NCI-H2171 treated with DMSO at 0.1 percent for 48 hours (cell line): ENCODE results near the gene RHOBTB3.
A peak's percentile ranks its signal among the peaks of the same experiment; 100 is the strongest.
"Not testable (repeated sequence)": the region's sequence is repeated elsewhere in the genome, so short reads cannot be mapped to it uniquely, and the experiment has no call there.

Experiments used
- DNase-seq: peaks from one replicate; lab custom pipeline; 2025; lab: John Stamatoyannopoulos, UW

RHOBTB3 gene

DNA sequence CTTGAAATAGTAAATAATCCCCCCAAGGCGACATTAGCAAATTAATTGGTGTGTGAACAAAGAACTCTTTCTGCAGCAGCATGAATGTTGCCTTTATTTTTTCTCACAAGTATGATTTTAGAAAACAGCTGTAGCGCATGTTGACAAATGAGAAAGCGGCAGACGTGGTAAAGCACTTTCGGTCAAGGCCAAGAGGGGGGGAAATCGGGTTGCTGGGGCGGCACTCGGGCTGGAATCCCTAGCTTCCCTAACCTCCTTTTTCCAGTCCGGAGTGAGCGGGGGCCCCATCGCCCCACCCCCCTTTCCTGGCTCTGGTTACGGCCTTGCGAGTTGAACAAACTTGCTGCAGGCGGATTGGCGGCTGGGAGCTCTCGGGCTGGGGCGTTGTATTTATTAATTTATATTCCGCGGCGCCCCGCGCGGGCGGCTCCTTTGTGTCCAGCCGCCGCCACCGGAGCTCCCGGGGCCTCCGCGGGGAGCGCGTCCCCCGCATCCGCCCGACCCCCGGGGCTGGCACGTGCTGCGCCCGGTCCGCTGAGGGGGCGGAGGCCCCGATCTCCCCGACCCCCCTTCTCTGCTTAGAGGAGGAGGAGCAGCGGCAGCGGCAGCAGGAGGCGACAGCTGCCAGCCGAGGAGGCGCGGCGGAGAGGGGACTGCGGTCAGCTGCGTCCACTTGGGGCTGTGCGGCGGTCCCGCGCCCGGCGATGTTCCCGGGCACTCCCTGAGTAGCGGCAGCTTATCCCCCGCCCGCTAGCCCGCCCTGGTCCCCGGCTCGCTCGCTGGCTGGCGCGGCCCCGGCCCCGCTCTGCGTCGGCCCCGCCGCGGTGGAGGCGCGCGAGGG is at the start of gene RHOBTB3:
RHOBTB3 (plus strand) TSS at position 607 of the 841 bp plus-strand sequence. CDS start 347 bp downstream, outside the sequence.
- DNase-seq: peak; percentile 59

DNA sequence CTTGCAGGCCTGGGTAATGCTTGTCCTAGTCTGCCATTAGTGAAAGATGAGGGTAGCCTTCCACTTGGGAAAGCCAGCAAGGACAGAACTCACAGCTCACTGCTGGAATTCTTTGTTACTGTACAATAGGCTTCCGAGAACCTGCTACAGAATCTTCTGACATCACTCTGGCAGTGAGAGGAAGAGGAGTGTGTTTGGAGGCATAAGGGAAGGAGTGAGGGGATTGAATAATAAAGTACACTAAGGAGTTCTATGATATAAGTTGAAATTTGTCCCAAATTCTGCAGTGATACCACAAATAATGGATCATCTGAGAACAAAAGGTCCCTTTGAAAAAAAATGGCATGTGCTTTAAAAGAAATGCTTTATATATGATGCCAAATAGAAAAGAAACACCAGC is 48.2 kb upstream of the RHOBTB3 start, which contains the start of gene SPATA9:
SPATA9 (minus strand) TSS at position 101 of the 400 bp plus-strand sequence. CDS start 137 bp downstream, outside the sequence.
- no peak for DNase-seq

DNA sequence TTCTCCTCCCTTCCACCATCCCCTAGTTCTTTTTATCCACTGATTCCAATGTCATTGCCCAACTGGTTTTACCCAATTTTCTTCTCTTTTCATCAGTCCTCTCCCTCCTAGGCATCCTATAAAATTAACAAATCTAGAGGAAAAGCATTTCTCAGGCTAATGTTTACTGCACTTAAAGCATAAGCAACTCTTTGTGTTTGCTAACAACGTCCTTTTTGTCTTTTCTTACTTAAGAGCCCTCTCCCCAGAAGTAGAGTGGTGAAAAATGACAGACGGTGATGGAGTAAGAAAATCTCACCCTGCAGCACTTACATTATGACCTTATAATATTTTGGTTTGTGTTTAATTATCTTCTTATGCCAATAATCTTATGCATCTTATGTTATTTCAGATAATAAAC is 46.8 kb upstream of the RHOBTB3 start:
- DNase-seq: no peak

DNA sequence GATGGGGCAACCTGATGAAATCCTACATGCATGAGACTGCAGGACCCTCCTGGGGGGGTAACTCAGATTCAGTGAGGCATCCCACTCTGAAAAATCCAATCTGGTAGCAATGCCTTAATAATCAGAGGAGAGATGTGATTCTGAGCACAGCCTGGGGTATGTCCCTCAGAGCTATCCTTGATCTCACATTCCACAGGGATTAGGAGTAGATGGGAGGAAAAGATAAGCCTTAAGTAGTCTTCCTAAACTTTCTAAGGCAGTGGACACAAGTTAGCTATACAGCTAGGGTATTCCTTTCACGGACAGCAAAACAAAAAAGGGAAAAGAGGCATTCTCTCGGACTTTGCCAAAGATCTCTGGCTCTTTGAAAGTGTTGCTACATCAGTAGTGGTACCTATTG is 44.5 kb upstream of the RHOBTB3 start:
- DNase-seq: no peak

- no peak for DNase-seq
These were observed 41.5 kb upstream of the RHOBTB3 start for GRCh38 chr5:95689680-95690079.

- DNase-seq: no peak
These were observed 40.8 kb upstream of the RHOBTB3 start for GRCh38 chr5:95690333-95690732.

DNA sequence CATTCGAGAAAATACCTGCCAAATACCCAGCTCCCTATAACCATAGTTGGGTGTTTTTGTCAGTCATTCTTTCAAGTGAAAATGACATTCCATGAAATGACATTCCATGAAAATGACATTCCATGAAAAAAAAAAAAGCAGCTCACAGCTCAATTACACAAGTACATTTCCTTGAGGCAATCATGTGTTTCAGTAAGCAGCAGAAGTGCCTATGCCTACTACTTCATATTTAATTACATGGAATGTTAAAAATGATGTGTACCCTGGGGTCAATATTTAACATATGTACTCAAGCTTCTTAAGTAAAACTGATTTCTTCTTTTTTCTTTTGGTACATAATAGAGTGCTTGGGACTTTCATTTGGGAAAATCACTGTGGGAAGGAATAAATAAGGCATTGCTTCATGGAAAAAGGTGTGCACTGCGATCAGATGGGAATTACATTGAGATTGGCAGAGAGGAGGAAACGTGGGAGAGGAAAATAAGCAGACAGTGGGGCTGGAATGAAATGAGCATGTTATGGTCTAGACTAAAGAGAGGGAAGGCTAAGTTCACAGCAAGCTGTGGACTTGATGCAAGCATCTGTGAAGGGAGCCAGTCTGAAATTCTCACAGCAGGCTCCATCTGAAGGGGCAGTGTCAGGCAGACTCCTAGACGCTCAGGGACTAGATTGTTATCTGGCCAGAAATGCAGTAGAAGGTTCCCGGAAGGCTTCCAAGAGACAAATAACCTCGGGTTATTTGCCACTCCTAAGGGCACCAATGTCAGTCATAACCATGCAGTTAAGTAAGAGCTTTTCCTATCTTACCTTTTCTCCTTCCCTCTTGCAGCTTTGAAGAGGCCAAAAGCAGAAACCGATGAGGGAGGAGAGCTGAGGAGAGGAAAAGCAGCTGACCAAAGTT is 33.1 kb upstream of the RHOBTB3 start:
- DNase-seq: no peak

DNA sequence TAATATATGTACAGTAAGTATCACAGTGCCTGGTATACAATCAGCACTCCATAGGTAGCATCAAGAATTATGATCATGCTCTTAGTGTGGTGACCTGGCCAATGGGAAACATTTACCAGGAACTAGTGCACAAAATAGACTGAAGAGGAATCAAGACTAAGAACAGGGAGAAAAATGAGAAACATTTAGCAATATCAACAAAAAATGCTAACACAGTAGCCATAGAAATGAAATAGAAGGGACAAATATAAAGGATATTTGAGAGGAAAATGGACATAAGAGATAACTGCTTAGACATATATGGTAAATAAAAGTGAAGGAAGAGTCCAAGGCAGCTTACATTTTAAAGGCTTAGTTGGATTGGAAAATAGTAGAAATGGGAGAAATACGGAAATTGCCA is 31.8 kb upstream of the RHOBTB3 start:
- no peak for DNase-seq

DNA sequence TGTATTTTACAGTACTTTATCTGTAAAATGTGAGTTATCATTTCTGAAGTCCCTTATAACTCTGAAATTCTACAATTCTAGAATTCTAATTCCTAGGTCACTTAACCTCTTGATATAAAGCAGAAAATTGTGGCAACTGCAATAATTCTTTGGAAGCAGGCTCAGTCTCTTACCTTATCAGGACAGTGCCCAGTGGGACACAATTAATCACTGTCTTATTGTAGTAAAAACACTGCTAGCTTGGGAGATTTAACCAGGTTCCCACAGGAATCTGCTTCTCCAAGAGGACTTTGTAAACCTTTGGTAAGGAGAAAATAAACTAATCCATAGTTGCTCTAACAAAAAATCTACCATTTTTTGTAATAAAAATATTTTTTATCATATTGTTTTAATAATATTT is 30.1 kb upstream of the RHOBTB3 start:
- DNase-seq: no peak

DNA sequence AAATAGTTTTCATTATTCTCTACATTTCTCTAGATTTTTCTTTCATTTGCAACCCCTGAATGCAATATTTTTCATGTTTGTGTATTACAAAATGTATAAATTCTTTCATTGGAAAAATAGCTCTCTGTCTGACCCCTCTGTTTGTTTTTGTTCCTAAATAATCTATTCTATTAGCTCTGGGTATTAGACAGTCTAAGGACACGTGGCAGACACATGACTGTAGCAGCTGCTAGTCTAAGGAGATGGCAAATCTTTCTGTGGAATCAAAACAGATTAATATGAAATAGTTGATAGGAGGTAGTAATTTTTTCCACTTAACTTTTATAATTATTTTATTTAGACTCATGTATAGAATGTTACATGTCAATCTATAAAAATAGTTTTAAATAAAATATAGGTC is 27.0 kb upstream of the RHOBTB3 start:
- no peak for DNase-seq

DNA sequence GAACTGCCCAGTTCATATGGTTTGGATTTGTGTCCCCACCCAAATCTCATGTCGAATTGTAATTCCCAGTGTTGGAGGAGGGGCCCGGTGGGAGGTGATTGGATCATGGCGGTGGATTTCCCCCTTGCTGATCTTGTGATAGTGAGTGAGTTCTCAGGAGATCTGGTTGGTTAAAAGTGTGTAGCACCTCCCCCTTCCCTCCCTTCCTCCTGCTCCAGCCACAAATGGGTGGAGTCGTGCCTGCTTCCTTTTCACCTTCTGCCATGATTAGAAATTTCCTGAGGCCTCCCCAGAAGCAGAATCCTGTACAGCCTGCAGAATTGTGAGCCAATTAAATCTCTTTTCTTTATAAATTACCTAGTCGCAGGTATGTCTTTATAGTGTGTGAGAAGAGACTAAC is 24.9 kb upstream of the RHOBTB3 start:
- DNase-seq: not testable (repeated sequence)

DNA sequence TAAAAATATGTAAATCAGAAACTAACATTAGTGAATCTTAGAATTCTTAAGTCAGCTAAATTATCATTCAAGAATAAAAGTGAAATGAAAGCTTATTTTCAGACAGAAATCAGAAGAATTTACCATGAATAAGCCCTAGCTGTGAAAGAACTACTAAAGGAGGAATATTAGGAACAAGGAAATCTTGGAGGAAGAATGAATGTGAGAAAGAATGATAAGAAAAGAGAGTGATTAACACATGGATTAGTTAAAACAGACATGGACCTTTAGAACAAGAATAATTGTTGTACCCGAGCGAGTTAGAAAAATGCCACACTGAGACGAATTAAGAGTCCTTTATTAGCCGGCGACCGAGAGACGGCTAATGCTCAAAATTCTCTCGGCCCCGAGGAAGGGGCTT is 24.1 kb upstream of the RHOBTB3 start:
- no peak for DNase-seq

DNA sequence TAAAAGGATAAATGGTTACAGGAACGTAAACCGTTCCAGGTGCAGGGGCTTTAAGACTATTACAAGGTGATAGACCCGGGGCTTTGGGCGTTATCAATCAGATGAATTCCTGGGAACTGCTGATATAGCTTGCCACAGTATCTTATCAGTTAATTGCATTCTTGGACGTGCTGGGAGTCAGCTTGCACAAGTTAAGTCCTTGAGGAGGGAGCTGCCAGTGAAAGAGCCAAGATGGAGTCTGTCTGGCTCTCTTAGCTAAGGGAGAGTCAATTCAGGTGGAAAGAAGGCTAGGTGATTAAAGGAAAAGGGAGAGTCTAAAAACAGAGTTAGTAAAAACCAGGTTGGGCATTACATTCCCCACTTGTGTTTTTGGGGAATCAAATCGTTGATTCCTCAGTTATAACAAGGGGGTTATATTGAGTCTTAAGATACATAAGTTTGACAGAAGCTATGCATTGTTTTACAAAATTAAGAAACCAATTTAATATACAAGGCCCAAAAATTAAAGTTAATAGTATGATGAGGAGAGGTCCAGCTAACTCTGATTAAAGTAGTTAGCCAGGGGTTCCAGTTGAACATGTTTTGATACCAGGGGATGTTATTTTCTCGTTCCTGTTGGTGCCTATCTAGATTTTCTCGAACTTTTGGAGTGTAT is 23.5 kb upstream of the RHOBTB3 start:
- DNase-seq: not testable (repeated sequence)

DNA sequence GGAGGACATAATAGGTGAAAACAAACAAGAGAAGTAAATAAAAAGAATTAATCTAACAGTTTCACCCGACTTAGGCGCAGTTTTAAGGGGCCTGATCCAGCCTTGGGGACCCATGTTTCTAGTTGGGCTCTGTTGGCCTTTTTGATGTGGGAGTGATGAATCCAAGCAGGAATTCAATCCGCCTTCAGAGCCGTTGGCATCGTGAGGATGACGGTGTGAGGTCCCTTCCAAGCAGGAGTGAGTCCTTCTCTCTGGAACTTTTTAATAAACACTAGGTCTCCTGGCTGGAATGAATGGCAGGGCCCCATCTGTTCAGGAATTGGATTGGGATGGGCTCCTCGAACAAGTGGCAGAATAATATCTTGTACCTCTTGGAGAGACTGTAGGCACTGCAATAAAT is 22.3 kb upstream of the RHOBTB3 start:
- no peak for DNase-seq

DNA sequence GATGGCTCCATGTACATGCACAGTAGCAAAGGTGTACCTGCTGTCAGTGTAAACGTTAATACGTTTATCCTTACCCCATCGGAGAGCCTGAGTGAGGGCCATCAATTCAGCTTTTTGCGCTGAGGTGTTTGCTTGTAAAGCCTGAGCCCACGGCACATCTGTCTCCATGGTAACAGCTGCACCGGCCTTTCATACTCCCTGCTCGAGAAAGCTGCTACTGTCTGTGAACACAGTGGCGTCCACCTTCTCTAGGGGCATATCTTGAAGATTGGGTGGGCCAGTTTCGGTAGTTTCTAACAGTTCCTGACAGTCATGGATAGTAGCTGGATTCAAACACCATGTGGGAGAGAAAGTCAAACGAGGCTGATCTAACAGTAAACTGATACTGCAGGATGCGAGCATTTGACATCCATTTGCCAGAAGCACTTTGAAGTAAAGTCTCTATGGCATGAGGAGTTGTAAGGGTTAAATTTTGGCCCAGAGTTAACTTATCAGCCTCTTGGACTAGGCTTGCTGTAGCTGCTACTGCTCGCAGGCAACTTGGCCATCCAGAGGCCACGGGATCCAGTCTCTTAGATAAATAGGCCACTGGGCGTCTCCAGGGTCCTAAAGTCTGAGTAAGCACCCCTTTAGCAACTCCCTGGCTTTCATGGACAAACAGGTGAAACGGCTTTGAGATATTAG is 21.0 kb upstream of the RHOBTB3 start:
- no peak for DNase-seq

- not testable (repeated sequence) for DNase-seq
These were observed 20.3 kb upstream of the RHOBTB3 start for GRCh38 chr5:95710651-95711500.

GRCh38 chr5:95711501-95712346 is 19.4 kb upstream of the RHOBTB3 start:
- no peak for DNase-seq

GRCh38 chr5:95712347-95712958 is 18.7 kb upstream of the RHOBTB3 start:
- no peak for DNase-seq

- not testable (repeated sequence) for DNase-seq
These were observed 17.9 kb upstream of the RHOBTB3 start for GRCh38 chr5:95713246-95713645.
